Spinal cord (tissue), 10 donors: Measurements from ENCODE around the gene HIPK3. TPM values are rescaled to one million over a fixed set of nuclear protein-coding genes. Genes with fewer than 3 reads are reported as not detected.
"Not testable (repeated sequence)": the region's sequence is repeated elsewhere in the genome, so short reads cannot be mapped to it uniquely, and the experiment has no call there.

Source experiments
- DNase-seq, 6 donors: peaks; one replicate each; pipeline versions ENCODE4 v3.0.0 to v3.0.0-alpha.2; 2013 to 2015; ENCODE audit warnings: low spot score in 6 of 6, low read depth in 4 of 6
- H3K27ac ChIP-seq: one replicate; pipeline ENCODE4 v1.5.1; 2013; ENCODE audit warnings: low read depth, low read length, control low read depth
- H3K27me3 ChIP-seq: one replicate; pipeline ENCODE4 v1.6.1; 2013; ENCODE audit warnings: low read length; ENCODE audit not compliant: control insufficient read depth, insufficient read depth
- H3K36me3 ChIP-seq: one replicate; pipeline ENCODE4 v1.6.1; 2013; ENCODE audit warnings: low read length; ENCODE audit not compliant: control insufficient read depth, insufficient read depth
- H3K4me1 ChIP-seq: one replicate; pipeline ENCODE4 v1.6.1; 2013; ENCODE audit warnings: low read length; ENCODE audit not compliant: control insufficient read depth, insufficient read depth
- H3K4me3 ChIP-seq: one replicate; pipeline ENCODE4 v1.5.1; 2013; ENCODE audit warnings: low read depth, low read length, control low read depth
- H3K9me3 ChIP-seq: one replicate; pipeline ENCODE4 v1.6.1; 2013; ENCODE audit warnings: low read length; ENCODE audit not compliant: control insufficient read depth, insufficient read depth
- WGBS: methylation state at CpG from one replicate; pipeline ENCODE4 v1.1.5; 2013; ENCODE audit warnings: missing lambda C conversion rate; ENCODE audit not compliant: insufficient coverage; 5-methylcytosine and 5-hydroxymethylcytosine counted together
- polyA plus RNA-seq, 2 donors: library from polyadenylated mRNA; unstranded; fragments of 120-200 nt; gene quantifications; one replicate each; pipeline ENCODE4 v1.2.1, GENCODE V29; 2013; ENCODE audit not compliant: insufficient read length in 2 of 2
- total RNA-seq, 2 donors: library from RNA; depleted of rRNA in 1 of 2; stranded (reverse); fragments of 120-200 nt in 1 of 2; fragments of >200 nt in 1 of 2; gene quantifications; one replicate each; pipeline versions ENCODE4 v1.2.3 to v1.2.4, GENCODE V29; 2013 to 2014
- donor health status: healthy.

Gene HIPK3
- total and polyA plus RNA-seq, 4 donors, result 26.1 to 169 (median 83.9) TPM

GRCh38 chr11:33257897-33258630 is 883 bp downstream of the HIPK3 start:
- H3K27me3 ChIP-seq, result no peaks in the 10 kb centered on the region

GRCh38 chr11:33258631-33259205 is 1.5 kb downstream of the HIPK3 start:
- Histone ChIP-seq H3K27me3 (no peaks in the 10 kb centered on the region), H3K9me3 (no peaks in the 10 kb centered on the region), H3K4me3 (peak overlapping the region; percentile 94), H3K4me1 (peaks cover 11% of the 10 kb centered on the region), H3K27ac (peak overlapping the region; percentile 98), H3K36me3 (no peaks in the 10 kb centered on the region)
- DNase-seq, result peak in 2 of 6 donors; percentile 54 to 74
- WGBS, result 1% methylated on average over 10 of the region's 14 CpGs

More at GRCh38 chr11:33257897-33258630, 883 bp downstream of the HIPK3 start:
- 0% methylated on average over 83 of the region's 83 CpGs for WGBS
- peak overlapping the region; percentile 98 for H3K27ac ChIP-seq
- H3K9me3 ChIP-seq, result no peaks in the 10 kb centered on the region
- H3K4me3 ChIP-seq, result peak overlapping the region; percentile 94
- H3K4me1 ChIP-seq, result peaks cover 7% of the 10 kb centered on the region
- DNase-seq, result peak; percentile 38 to 91 (median 74)
- no peaks in the 10 kb centered on the region for H3K36me3 ChIP-seq

GRCh38 chr11:33259869-33260268 is 2.7 kb downstream of the HIPK3 start:
- WGBS, result no CpG with 5 or more reads among the region's 2 CpGs
- Histone ChIP-seq H3K27me3 (no peaks in the 10 kb centered on the region), H3K36me3 (no peaks in the 10 kb centered on the region), H3K4me1 (peaks cover 11% of the 10 kb centered on the region), H3K4me3 (peak overlapping the region; percentile 9), H3K27ac (peak overlapping the region; percentile 2), H3K9me3 (no peaks in the 10 kb centered on the region)
- DNase-seq, result no peak

GRCh38 chr11:33261350-33261749 is 4.2 kb downstream of the HIPK3 start:
- not testable (repeated sequence) for DNase-seq, H3K36me3 ChIP-seq, H3K4me3 ChIP-seq, H3K9me3 ChIP-seq, H3K27ac ChIP-seq, H3K27me3 ChIP-seq, H3K4me1 ChIP-seq
- no CpG with 5 or more reads among the region's 1 CpG for WGBS

- H3K9me3 ChIP-seq, result no peaks in the 10 kb centered on the region
- no peak overlapping the region for H3K4me3 ChIP-seq
- H3K36me3 ChIP-seq, result no peaks in the 10 kb centered on the region
- H3K27ac ChIP-seq, result no peak overlapping the region
- H3K27me3 ChIP-seq, result no peaks in the 10 kb centered on the region
- H3K4me1 ChIP-seq, result peaks cover 8% of the 10 kb centered on the region
- no peak for DNase-seq
Observed at GRCh38 chr11:33262011-33262645, 4.9 kb downstream of the HIPK3 start.

- H3K36me3 ChIP-seq, result no peaks in the 10 kb centered on the region
Observed at GRCh38 chr11:33263549-33263948, 6.4 kb downstream of the HIPK3 start.

GRCh38 chr11:33264926-33265325 is 7.7 kb downstream of the HIPK3 start:
- Histone ChIP-seq H3K4me1 (peaks cover 8% of the 10 kb centered on the region), H3K36me3 (no peaks in the 10 kb centered on the region), H3K4me3 (no peak overlapping the region), H3K9me3 (no peaks in the 10 kb centered on the region), H3K27me3 (no peaks in the 10 kb centered on the region), H3K27ac (no peak overlapping the region)
- DNase-seq, result no peak

More at GRCh38 chr11:33263549-33263948, 6.4 kb downstream of the HIPK3 start:
- Histone ChIP-seq H3K27me3 (no peaks in the 10 kb centered on the region), H3K27ac (no peak overlapping the region), H3K4me1 (peaks cover 8% of the 10 kb centered on the region), H3K9me3 (no peaks in the 10 kb centered on the region), H3K4me3 (no peak overlapping the region)
- no CpG with 5 or more reads among the region's 2 CpGs for WGBS
- DNase-seq, result no peak

GRCh38 chr11:33266393-33267215 is 9.4 kb downstream of the HIPK3 start:
- H3K4me3 ChIP-seq, result no peak overlapping the region
- no peaks in the 10 kb centered on the region for H3K9me3 ChIP-seq
- H3K27ac ChIP-seq, result no peak overlapping the region
- H3K36me3 ChIP-seq, result no peaks in the 10 kb centered on the region
- H3K27me3 ChIP-seq, result no peaks in the 10 kb centered on the region
- WGBS, result 90% methylated on average over 6 of the region's 8 CpGs
- no peak for DNase-seq
- peaks cover 8% of the 10 kb centered on the region for H3K4me1 ChIP-seq

GRCh38 chr11:33268945-33269540 is 11.9 kb downstream of the HIPK3 start:
- Histone ChIP-seq H3K4me3 (no peak overlapping the region), H3K27me3 (no peaks in the 10 kb centered on the region), H3K27ac (no peak overlapping the region), H3K36me3 (no peaks in the 10 kb centered on the region), H3K4me1 (no peaks in the 10 kb centered on the region), H3K9me3 (no peaks in the 10 kb centered on the region)
- DNase-seq, result no peak
- 92% methylated on average over 3 of the region's 4 CpGs for WGBS
